HFF-Myc (cell line): ENCODE results near the gene UPB1.

Experiments
- DNase-seq: peaks from one replicate; pipeline ENCODE4 v3.0.0-alpha.2; 2011; ENCODE audit warnings: low read depth; ENCODE audit errors: extremely low read depth
- H3K4me3 ChIP-seq: replicated peaks from 2 replicates; pipeline ENCODE4 v1.5.1; 2011; ENCODE audit warnings: low read depth, mild to moderate bottlenecking, control low read depth, low read length
- TF ChIP-seq, protein P1 (sequence below): IDR thresholded peaks from 2 replicates; pipeline ENCODE4 v1.5.1; 2012; ENCODE audit warnings: mild to moderate bottlenecking, low read depth, low read length, control low read depth; ENCODE audit errors: missing control alignments

UPB1 gene

GRCh38 chr22:24507716-24508115, 12.6 kb downstream of the UPB1 start:
- H3K4me3 ChIP-seq, result no peak overlapping the region
- TF ChIP-seq, protein P1, sequence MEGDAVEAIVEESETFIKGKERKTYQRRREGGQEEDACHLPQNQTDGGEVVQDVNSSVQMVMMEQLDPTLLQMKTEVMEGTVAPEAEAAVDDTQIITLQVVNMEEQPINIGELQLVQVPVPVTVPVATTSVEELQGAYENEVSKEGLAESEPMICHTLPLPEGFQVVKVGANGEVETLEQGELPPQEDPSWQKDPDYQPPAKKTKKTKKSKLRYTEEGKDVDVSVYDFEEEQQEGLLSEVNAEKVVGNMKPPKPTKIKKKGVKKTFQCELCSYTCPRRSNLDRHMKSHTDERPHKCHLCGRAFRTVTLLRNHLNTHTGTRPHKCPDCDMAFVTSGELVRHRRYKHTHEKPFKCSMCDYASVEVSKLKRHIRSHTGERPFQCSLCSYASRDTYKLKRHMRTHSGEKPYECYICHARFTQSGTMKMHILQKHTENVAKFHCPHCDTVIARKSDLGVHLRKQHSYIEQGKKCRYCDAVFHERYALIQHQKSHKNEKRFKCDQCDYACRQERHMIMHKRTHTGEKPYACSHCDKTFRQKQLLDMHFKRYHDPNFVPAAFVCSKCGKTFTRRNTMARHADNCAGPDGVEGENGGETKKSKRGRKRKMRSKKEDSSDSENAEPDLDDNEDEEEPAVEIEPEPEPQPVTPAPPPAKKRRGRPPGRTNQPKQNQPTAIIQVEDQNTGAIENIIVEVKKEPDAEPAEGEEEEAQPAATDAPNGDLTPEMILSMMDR, result no peak

GRCh38 chr22:24510637-24511625, 15.8 kb downstream of the UPB1 start:
- H3K4me3 ChIP-seq, result no peak overlapping the region
- no peak for DNase-seq
- TF ChIP-seq, protein P1, result no peak

More at GRCh38 chr22:24507716-24508115, 12.6 kb downstream of the UPB1 start:
- no peak for DNase-seq

DNA sequence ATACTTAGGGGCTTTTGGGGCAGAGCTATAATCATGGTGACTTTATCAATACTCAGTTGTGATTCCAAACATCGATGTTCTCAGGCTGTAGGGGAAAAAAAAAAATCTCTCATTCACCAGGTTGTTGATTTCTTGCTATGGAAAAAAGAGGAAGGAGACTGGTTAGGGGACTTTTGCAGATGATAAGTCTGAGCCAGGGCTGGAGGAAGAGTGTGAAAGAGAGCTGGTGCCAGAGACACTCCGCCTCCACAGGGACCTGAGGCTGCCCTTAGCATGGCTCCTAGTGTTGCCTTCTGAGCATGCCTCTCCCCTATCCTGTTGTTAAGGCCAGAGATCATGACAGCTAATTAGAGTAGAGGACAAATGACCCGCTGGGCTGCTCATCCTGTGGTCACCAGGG, 16.9 kb downstream of the UPB1 start:
- DNase-seq, result no peak
- no peak overlapping the region for H3K4me3 ChIP-seq
- TF ChIP-seq, protein P1, result no peak

DNA sequence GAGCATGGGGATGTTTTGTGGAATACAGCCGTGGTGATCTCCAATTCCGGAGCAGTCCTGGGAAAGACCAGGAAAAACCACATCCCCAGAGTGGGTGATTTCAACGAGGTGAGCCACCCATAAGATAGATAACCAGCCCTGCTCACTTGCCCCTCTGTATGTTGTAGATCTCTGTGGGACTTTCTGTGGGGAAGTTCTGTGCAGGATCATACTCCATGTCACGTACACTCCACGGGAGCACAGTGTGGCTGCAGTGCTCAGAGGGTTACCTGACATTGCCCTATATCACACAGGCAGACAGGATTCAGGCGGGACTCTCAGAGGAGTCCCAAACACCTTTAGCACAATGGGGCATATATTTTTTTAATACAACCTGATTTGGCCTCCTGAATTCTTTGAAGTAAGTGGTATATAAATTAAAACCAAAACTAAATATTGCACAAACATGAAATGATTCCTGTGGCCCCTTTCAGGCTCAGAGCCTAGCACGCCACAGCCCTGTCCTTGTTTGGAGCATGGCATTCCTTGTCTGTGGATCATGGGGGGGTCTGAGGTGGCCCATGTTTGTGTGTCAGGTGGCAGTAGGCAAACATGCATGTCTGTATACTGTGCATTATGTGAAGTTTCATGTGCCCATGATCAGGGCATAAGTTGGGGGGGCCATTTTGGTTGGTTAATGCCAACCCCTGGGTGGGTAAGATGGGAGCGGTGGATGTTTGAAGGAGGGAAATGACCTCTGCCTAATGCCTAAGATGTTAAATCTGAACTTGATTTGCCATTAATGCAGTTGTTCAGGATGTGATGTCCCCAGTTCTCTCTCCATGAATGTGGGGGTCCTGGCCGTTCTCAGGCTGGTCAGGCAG, 18.5 kb downstream of the UPB1 start:
- no peak for DNase-seq
- no peak overlapping the region for H3K4me3 ChIP-seq
- TF ChIP-seq, protein P1, result no peak

DNA sequence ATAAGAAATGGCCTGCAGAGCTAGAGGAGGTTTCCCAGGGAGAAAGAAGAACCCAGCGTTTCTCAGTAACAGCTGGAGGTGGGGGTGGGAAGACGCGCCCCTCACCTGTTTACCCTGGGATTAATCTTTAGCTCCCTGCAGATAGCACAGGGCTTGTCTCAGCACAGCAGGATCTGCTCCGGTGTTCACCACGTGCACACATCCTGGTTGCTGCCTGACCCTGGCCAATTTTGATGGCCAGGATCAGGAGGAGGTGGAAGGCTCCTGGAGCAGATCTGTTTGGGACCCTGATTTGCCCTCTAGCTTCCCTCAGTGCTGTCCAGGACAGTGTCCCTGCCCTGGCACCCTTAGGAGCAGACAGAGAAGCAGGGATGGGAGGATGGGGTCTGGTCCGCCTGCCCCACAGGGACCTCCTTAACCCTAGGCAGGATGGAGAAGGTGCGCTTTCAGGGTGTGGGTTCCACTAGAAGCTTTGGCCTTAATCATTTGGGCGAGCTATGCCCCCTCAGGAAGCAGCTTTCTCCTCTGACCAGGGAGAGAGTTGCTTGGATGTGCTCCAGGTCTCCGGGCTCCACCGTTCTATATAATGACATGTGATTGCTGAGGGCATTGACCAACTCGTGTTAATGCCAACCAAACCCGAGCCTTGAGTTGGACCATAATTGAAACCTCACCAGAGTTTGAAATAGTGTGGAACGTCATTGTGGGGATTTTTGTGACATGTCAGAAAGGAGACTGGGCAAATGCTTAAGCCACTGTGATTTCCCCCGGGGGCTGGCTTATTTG, 19.3 kb downstream of the UPB1 start:
- no peak for DNase-seq
- TF ChIP-seq, protein P1, result no peak
- H3K4me3 ChIP-seq, result no peak overlapping the region

GRCh38 chr22:24515027-24515338, 19.9 kb downstream of the UPB1 start:
- TF ChIP-seq, protein P1, result no peak
- no peak overlapping the region for H3K4me3 ChIP-seq
- DNase-seq, result no peak
